HG02973 (cell line): ENCODE measurements around the gene NT5C1B.

Experiments
- ATAC-seq: cut with Tn5 transposase; IDR thresholded peaks from one replicate; pipeline ENCODE4 v1.9.1; 2021; ENCODE audit warnings: moderate library complexity; ENCODE audit not compliant: unreplicated experiment

The NT5C1B gene

GRCh38 chr2:18552351-18553077 is 36.9 kb downstream of the NT5C1B start:
- ATAC-seq, result no peak

GRCh38 chr2:18551623-18552022 is 37.7 kb downstream of the NT5C1B start:
- no peak for ATAC-seq

- ATAC-seq, result no peak
These were observed 38.2 kb downstream of the NT5C1B start for GRCh38 chr2:18551169-18551568.

DNA sequence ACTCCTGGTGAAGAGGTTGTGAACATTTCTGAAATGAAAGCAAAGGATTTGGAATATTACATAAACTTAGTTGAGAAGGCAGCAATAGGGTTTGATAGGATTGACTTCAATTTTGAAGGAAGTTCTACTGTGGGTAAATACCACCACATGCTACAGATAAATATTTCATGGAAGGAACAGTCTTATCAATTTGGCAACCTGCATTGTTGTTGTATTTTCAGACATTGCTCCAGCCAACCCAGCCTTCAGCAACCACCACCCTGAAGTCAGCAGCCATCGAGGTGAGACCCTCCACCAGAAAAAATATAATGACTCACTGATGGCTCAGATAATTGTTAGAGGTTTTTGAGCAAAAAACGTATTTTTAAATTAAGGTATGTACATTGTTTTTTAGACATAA is 38.9 kb downstream of the NT5C1B start:
- no peak for ATAC-seq

DNA sequence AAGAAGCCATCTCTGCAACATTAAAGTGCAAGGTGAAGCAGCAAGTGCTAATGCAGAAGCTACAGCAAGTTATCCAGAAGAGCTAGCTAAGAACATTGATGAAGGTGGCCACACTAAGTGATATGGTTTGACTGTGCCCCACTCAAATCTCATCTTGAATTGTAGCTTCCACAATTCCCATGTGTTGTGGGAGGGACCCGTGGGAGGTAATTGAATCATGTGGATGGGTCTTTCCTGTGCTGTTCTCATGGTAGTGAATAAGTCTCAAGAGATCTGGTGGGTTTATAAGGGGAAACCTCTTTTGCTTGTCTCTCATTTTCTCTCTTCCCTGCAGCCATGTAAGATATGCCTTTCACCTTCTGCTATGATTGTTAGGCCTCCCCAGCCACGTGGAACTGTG is 40.3 kb downstream of the NT5C1B start:
- ATAC-seq, result no peak

GRCh38 chr2:18548621-18549020 is 40.7 kb downstream of the NT5C1B start:
- ATAC-seq, result no peak

- ATAC-seq, result no peak
These were observed 42.8 kb downstream of the NT5C1B start for GRCh38 chr2:18546567-18546966.

- ATAC-seq, result no peak
These were observed 44.0 kb downstream of the NT5C1B start for GRCh38 chr2:18545384-18545783.

DNA sequence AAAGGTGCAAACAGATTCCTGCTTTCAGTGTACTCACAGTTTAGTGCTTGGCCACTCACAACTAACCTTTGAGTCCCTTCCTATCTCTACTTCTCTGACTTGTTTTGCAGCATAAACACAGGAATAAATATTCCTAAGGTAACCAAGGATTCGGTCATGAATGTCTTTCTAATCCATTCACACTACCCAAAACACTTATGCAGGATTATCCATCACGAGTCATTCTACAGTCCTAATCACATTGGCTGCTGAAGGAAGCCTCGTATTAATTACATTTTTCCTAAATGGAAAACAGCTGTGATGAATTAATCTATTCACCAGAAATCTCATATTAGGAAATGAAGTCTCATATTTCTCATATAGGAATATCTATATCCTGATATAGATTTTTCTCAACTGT is 45.2 kb downstream of the NT5C1B start:
- ATAC-seq, result no peak

DNA sequence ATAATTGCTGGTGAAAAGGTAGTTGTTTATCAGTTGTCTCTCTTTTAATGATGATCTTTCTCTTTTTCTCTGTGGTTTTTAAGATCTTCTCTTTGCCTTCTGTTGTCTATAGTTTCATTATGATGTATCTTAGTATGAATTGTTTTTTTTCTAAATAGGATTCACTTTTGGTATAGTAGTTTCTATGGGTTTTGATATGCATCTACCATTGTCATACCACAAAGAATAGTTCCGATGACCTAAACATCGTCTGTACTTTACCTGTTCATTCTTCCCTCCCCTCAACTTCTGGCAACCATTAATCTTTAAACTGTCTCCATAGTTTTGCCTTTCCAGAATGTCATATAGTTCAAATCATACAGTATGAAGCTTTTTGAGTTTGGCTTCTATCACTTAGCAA is 48.5 kb downstream of the NT5C1B start:
- no peak for ATAC-seq

DNA sequence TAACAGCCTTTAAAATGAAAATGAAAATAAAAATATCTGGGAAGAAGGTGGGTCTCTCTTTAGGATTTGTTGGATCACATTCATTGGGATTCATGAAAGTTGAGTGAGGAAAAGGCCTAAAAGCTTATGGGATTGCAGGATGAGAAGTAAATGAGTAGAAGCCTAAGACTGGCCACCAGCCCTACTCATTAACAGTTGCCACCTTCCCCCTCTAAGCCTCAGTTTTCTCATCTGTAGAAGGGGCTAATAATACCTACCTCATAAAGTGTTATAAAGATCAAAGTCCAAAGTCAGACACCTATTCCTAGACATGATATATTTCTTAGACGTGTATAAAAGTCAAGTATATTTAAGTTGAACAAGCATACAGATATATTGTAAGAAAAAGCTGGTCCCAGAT is 52.7 kb downstream of the NT5C1B start:
- no peak for ATAC-seq

DNA sequence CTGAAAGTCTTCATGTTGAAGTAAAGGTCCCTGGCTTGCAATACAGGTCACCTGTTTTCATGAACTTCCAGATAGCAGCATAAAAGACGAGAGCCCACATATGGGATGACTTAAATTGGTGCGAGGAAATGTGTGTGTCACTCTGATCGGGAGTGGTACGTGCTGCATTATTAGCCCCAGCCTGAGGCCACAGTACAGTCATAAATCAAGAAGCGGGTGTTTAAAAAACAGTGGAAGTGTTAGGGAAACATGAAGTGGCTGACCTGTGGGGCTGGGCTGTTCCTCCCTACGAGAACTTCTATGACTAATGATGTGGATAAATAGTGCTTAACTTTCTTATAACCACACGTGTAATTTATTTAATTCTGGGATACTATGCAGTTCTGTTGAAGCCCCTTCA is 53.3 kb downstream of the NT5C1B start:
- ATAC-seq, result no peak

DNA sequence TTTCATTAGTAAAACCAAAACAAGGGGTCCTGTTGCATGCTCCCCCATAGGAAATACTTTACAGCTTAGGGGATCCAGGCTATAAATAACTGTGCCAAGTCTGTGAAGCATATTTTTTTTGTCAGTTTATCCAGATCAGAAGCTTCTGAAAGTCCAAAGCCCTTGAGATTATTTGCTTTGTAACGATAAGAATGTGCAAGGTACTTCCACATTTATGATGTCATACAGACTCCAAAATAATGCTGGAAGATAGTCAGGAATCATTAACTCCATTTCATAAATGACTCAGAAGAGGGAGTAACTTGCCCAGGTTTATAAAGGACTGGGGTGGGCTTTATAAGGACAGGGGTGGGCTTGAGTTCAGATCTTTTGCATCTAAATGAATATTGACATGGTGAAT is 58.2 kb downstream of the NT5C1B start:
- no peak for ATAC-seq

GRCh38 chr2:18527822-18528221 is 61.5 kb downstream of the NT5C1B start:
- no peak for ATAC-seq

- ATAC-seq, result no peak
These were observed 62.0 kb downstream of the NT5C1B start for GRCh38 chr2:18527326-18527725.

DNA sequence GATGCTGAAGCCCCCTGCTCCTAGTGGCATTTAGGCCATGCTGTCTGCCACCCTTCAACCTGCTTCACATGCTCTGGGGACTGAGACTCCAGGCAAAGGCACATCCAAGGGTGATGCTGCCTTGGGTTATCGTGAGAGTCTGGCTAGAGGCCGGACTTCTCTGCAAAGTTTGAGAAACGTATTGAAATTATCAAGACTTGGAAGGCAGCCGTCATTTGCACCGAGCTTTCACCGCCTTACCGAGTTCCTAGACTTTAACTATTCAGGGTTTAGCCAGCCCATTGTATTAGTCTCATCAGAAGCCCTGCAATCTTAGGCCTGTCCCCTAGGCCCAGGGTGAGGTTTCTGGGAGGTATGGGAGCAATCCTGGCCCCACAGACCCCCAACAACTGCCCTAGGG is 62.9 kb downstream of the NT5C1B start:
- no peak for ATAC-seq

DNA sequence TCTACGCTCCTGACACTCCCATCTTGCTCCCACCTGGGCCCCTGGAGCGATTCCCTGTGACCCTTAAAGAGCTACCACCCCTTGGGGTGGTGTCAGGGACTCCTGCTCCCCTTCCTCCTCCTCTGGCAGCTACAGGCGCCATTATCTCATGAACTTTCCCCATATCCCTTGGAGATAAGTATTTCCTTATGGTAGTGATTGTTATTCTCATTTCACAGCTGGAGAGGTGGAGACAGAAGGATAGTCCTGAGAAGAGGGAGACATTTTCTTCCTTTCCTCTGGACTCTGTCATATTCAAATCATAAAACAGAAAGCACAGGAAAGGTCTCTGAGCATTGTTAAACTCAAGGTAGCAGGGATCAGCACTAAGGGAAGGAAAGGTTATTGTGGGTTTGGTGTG is 63.5 kb downstream of the NT5C1B start:
- ATAC-seq, result no peak

GRCh38 chr2:18525236-18525635 is 64.1 kb downstream of the NT5C1B start:
- ATAC-seq, result no peak

GRCh38 chr2:18522484-18523146 is 66.8 kb downstream of the NT5C1B start:
- ATAC-seq, result no peak

DNA sequence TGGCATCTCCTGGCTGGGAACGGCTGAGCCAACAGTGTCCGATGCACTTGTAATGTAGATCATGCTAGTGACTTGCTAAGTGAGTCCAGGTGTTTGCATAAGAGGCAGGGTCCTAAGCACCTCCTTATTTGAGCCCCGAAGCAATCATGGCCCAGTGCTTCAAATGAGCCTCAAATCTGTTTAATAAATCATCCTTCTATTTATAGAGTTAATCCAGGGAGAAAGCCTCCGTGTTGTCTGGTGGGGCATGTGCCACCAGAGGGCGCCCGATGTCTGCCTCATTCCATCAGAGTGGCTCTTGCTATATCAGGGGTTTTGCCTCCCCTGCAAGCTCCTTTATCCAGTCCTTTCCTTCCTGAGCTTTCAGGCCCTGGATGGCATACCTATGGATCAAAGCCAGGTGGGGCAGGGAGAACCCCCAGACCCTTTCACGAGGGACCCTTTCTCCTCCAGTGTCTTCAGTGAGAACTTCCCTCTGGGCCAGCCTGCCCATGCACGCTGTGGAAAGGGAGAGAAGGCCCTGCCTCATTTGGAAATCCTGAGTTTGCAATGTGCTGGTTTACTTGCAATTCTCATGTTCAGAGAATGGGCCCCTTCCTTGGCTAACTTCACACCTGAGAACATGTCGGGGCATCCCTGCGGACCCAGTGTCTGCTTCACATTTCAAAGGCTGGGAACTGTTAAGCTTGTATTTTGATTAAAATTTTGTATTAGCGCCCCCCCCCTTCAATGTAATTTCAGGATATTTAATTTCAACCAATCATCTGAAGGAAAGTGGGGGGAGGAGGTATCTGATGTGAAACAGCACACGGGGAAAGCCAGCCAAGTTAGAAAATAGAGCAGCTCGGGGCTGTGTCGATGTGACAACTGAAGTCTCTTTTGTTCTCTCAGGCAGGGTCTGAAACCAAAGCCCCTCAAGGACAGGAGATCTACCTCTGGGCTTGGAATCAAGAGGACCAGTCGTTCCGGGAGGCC is 68.6 kb downstream of the NT5C1B start:
- peak; percentile 76 for ATAC-seq

DNA sequence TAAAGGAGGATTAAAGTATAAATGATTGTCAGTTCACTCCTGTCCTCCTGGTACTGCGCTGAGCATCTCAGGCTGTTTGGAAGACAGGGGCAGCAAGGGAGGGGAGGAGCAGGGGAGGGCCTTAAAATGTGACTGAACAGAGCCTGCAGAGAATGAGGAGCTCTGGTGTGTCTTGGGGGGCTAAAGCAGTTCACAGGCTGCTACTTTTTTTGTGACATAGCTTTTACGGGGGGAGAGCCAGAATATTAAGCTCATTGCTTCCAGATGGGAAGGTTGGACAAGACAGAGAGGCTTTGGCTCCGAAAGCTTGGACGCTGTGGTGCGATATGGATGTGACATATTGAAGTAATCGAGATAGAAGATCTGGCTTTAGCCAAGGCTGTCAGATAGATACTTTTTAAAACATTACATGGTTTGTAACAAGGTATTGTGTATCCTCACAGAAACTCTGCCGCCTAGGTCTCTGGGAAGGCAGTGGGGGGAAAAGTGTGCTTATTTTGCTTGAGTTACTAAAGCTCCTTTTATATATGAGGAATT is 69.4 kb downstream of the NT5C1B start:
- ATAC-seq, result no peak
